HG02970 (cell line): ENCODE results near the gene IL17RB.

Experiments used
- ATAC-seq: cut with Tn5 transposase; IDR thresholded peaks from one replicate; pipeline ENCODE4 v1.9.1; 2021; ENCODE audit warnings: mild to moderate bottlenecking, moderate library complexity, moderate number of reproducible peaks; ENCODE audit not compliant: unreplicated experiment, low FRiP score

IL17RB gene

GRCh38 chr3:53826048-53826447 is 20.3 kb upstream of the IL17RB start:
- ATAC-seq: no peak

- no peak for ATAC-seq
Observed at GRCh38 chr3:53828581-53828980, 17.8 kb upstream of the IL17RB start.

DNA sequence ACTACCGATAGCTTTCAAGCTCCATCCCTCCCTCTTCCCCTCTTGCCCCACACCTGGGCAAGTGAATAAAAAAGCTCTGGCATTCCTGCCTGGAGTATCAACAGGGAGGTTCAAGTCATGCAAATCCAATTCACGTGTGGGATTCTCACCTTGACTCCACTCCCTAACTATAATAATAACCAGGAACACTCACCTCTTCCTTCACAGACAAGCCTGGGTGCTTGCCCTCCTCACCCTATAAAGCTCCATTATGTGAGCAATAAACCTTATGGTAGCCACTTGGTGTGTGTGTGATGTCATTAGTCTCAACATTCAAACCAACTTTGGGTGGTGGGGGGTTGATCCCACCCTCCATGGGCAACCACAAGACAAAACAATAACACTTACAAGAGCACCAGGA is 16.8 kb upstream of the IL17RB start:
- no peak for ATAC-seq

- no peak for ATAC-seq
Observed at GRCh38 chr3:53830944-53831343, 15.4 kb upstream of the IL17RB start.

DNA sequence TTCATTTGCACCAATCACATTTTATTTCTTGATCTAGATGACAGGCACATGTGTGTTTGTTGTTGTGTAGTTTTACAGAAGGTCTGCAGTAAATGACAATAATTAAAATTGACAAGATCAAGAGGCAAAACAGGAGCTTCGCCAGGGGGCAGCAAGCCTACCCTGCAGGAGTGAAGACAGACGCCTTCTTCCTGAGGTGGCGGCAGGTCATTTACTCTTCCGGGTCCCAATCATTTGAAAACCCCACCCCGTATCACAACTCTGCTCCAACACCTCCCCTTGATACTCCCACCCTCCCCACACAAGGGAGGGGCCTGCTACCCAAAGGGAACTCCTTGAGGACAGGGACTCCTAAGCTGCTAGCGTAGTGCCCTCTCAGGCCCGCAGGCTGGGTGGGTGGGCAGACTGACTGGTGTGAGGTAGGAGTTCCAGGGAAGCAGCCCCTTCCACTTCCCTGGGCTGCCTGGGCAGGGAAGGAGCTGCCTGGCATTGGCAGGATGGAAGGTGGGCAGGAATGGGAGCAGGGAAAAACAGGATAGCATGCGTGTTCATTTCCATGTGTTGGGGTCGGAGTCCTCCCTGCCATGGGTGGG is 13.2 kb upstream of the IL17RB start:
- ATAC-seq: no peak

GRCh38 chr3:53833700-53834099 is 12.7 kb upstream of the IL17RB start:
- ATAC-seq: no peak

- ATAC-seq: no peak
Observed at GRCh38 chr3:53834429-53835095, 11.8 kb upstream of the IL17RB start.

GRCh38 chr3:53835257-53835656 is 11.1 kb upstream of the IL17RB start:
- ATAC-seq: no peak

DNA sequence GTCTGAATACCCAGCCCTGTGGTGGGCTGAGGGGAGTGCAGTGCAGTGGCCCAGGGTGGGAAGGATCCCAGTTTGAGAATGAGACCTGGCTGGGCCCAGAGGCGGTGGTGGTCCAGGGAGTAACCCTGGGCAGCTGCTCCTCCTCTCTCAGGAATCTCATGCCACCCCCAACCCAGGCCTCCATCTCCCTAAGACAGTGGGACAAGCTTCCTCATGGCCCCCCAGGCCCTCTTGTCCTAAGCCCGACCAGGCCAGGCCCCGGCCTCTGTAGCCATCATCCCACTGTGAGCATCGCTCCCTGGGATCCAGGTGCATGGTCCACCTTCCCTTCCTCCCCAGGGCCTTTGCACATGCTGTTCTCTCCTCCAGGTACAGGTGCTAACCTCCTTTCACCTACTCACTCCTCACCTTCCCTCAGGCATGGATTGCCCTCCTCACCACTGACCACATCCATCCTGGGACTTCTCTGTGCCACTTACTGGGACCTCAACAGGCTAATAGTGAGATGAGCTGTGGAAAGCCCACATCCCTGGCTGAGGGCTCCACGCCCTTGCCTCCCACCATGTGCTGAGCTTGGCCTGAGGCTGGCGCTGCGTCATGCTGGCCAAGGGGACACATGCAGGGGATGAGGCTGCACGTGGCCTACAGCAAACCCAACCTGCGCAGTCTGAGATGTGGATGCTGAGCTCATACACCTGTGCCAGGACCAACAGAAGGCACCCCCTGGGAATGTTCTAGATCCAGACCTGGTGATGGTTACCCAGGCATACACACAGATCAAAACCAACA is 10.1 kb upstream of the IL17RB start:
- no peak for ATAC-seq

DNA sequence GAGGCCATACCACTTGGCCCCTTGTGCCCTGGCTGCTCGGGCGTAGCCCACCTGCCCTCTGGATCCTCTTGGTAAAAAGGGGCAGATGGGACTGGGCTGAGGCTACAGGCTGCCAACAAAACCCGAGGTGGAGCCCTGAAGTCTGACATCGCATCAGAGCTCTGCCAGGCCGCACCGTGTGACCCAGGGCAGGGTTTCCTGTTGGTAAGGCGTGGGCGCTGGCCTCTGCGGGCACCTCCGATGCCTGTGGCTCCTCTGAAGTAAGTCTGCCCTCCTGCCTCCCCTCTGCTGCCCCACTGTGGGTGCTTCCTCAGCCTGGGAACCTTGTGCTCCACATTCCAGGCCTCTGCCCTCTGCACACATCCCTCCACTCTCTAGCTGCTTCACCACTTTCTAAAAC is 9.0 kb upstream of the IL17RB start:
- ATAC-seq: no peak

- no peak for ATAC-seq
Observed at GRCh38 chr3:53841296-53841695, 5.1 kb upstream of the IL17RB start.

- no peak for ATAC-seq
Observed at GRCh38 chr3:53842436-53843194, 3.8 kb upstream of the IL17RB start.

- ATAC-seq: peak; percentile 48
Observed at GRCh38 chr3:53843195-53844177, 2.9 kb upstream of the IL17RB start.

DNA sequence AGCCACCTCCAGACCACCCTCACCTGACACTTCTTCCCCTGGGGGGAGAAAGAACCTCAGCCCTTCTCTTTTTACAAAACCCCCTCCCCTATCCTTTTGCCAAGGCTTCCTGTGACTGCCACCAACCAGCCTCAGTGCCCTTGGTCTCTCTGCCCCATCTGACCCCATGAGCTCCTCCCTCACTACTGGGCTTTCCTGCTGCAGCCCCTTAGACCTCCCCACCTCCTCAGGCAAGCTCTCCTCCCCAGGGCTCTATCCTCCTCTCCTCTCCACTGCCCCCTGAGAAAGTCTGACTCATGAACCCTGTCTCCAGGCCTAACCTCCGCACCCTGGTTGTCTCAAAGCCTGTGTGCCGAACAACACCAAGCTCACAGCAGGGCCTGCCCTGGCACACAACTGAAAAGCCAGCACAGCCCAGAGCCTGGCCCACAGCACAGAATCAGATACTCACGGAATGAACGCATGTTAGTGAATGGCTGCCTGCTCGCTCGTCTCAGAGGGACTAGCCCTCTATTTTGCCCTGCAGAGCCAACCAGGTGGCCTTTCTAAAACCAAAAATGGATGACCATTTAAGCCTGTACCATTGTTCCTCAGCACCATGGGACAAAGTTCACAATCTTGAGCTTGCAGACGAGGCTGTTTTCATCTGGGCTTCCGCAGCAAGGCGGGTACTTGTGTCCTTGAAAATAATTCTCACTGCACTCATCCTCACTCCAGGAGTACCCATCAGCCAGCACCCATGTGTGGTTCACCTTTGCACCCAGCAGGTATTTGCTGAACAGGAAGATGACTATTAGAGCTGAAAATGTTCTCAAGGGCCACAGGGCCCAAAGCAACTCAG is 1.9 kb upstream of the IL17RB start:
- peak; percentile 2 for ATAC-seq

DNA sequence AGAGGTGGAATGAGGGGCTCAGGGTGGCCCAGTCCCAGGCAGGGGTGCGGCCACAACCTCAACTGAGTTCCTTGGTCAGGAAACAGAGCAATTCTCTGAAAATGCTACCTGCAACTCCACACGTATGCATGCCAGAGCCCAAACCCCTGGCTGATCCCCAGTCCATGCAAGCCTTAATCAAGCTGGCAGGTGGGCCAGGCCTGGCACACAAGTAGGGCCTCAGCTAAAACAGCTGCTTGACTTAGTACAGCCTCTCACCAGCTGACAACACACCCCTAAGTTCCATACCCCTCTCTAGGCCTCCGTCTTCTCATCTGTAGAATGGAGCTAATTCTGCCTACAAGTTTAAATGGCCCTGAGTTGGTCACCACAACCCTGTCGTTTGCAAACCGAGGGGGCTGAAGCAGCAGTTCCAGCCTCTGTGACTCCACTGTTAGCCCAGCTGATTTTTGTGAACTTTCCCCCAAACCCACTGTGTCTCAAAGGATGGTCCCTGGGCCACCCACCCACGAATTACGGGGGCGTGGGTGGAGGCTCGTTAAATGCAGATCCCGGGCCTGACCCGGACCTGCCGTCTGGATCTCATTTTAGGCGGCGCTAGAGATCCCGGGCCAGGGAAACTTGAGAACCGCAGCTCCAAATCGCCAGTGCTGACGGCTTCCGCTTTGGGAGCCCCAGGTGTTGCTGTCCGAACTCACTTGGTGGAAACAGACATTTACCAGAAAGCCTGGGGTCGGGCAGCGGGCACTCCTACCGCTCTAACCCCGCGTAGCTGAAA is 1.1 kb upstream of the IL17RB start:
- no peak for ATAC-seq

- ATAC-seq: peak; percentile 10
Observed at GRCh38 chr3:53845881-53846133, 561 bp upstream of the IL17RB start.

DNA sequence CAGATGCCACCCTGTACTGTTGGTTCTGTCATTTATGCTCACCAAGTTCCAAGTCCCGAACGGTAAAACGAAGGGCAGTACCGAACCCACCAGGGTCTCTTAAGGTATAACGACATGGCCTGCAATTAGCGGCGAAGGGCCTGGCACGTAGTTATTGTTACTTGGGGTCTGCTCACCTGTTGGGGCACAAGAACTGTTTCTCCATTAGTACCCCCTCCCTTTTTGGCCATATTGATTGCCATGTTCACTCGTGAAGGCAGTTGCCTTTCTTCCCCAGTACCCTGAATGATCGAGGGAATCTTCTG is 435 bp downstream of the IL17RB start:
- ATAC-seq: no peak

DNA sequence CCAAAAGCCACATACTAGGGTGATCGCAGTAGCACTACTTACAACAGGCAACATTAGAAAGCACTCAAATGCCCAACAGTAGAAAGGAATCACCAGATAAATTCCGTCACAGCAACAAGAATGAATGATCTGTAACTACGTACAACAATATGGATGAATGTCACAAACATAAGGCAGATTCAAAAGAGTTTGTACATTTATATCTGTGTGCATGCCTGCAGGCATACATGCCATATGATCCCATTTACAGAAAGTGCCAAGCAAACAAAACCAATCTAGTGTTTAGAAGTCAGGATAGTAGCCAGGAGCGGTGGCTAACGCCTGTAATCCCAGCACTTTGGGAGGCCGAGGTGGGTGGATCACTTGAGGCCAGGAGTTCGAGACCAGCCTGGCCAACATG is 3.5 kb downstream of the IL17RB start:
- ATAC-seq: no peak

DNA sequence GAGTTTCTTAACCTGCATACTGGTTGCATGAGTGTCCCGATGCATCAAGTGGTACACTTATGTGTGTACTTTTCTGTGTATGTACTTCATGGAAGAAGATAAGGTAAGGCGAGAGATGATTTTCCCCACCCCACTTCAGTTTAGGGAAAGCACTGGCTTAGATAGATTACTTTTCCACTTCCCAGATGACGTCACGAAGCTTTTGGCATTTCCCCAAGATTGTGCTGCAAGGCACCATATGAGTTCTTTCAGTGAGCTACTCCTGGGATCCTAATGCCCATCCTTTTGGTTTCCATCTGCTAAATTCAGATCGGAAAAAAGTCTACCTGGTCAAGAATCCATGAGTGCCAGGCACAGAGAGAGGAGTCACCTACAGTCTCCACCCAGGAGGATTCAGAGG is 4.5 kb downstream of the IL17RB start:
- no peak for ATAC-seq
